ENCODE measurements around the gene CAMKK1.
"Not testable (repeated sequence)": the region's sequence is repeated elsewhere in the genome, so short reads cannot be mapped to it uniquely, and the experiment has no call there.

The CAMKK1 gene

GRCh38 chr17:3846437-3847164 is 46.3 kb downstream of the CAMKK1 start:
- no peak for DNase-seq (ENCODE audit: low read depth in 3 of 3)

GRCh38 chr17:3845621-3846436 is 47.0 kb downstream of the CAMKK1 start, which contains the start of gene NCBP3:
TSS of gene NCBP3 (minus strand) at chr17:3846246. CDS start at chr17:3846223, 23 bp downstream.
- peak; percentile 84 to 88 (median 86) for DNase-seq (ENCODE audit: low read depth in 3 of 3)

- DNase-seq (ENCODE audit: low read depth in 3 of 3) = no peak
Measured at GRCh38 chr17:3845291-3845620, 47.6 kb downstream of the CAMKK1 start.

GRCh38 chr17:3844556-3844955 is 48.3 kb downstream of the CAMKK1 start:
- not testable (repeated sequence) for DNase-seq (ENCODE audit: low read depth in 3 of 3)

- DNase-seq (ENCODE audit: low read depth in 3 of 3) = peak; percentile 10 to 33 (median 25)
Measured at GRCh38 chr17:3843935-3844516, 48.8 kb downstream of the CAMKK1 start.

- DNase-seq (ENCODE audit: low read depth in 3 of 3) = no peak
Measured at GRCh38 chr17:3838206-3838605, 54.6 kb downstream of the CAMKK1 start.

GRCh38 chr17:3836551-3836950 is 56.3 kb downstream of the CAMKK1 start:
- no peak for DNase-seq (ENCODE audit: low read depth in 3 of 3)

GRCh38 chr17:3835410-3836229 is 57.2 kb downstream of the CAMKK1 start:
- no peak for DNase-seq (ENCODE audit: low read depth in 3 of 3)

- no peak for DNase-seq (ENCODE audit: low read depth in 3 of 3)
Measured at GRCh38 chr17:3834811-3835210, 58.0 kb downstream of the CAMKK1 start.

- no peak for DNase-seq (ENCODE audit: low read depth in 3 of 3)
Measured at GRCh38 chr17:3828852-3829232, 64.0 kb downstream of the CAMKK1 start.

- DNase-seq (ENCODE audit: low read depth in 3 of 3) = no peak
Measured at GRCh38 chr17:3828151-3828851, 64.6 kb downstream of the CAMKK1 start.

- DNase-seq (ENCODE audit: low read depth in 3 of 3) = peak; percentile 20 to 53 (median 22)
Measured at GRCh38 chr17:3827124-3827773, 65.6 kb downstream of the CAMKK1 start.

GRCh38 chr17:3826191-3826590 is 66.7 kb downstream of the CAMKK1 start:
- no peak for DNase-seq (ENCODE audit: low read depth in 3 of 3)

- DNase-seq (ENCODE audit: low read depth in 3 of 3) = no peak
Measured at GRCh38 chr17:3821101-3821500, 71.8 kb downstream of the CAMKK1 start.

GRCh38 chr17:3818786-3819185 is 74.1 kb downstream of the CAMKK1 start:
- no peak for DNase-seq (ENCODE audit: low read depth in 3 of 3)

GRCh38 chr17:3817851-3818605 is 74.8 kb downstream of the CAMKK1 start:
- DNase-seq (ENCODE audit: low read depth in 3 of 3) = no peak

GRCh38 chr17:3815925-3816324 is 76.9 kb downstream of the CAMKK1 start:
- DNase-seq (ENCODE audit: low read depth in 3 of 3) = no peak

- DNase-seq (ENCODE audit: low read depth in 3 of 3) = no peak
Measured at GRCh38 chr17:3815122-3815521, 77.7 kb downstream of the CAMKK1 start.

GRCh38 chr17:3814361-3814760 is 78.5 kb downstream of the CAMKK1 start:
- no peak for DNase-seq (ENCODE audit: low read depth in 3 of 3)

- DNase-seq (ENCODE audit: low read depth in 3 of 3) = no peak
Measured at GRCh38 chr17:3813171-3813570, 79.7 kb downstream of the CAMKK1 start.

Data from stimulated activated CD4-positive, alpha-beta T cell treated with anti-CD3 and anti-CD28 coated beads, TNF-alpha, amount 100 ng/mL, for 4 hours (primary cell).